HG02943 (cell line): ENCODE measurements around the gene TDRD3.
"Not testable (repeated sequence)": the region's sequence is repeated elsewhere in the genome, so short reads cannot be mapped to it uniquely, and the experiment has no call there.

Source experiments
- ATAC-seq: cut with Tn5 transposase; IDR thresholded peaks from one replicate; pipeline ENCODE4 v1.9.1; 2021; ENCODE audit warnings: mild to moderate bottlenecking, low read depth, moderate library complexity; ENCODE audit not compliant: unreplicated experiment

The TDRD3 gene

GRCh38 chr13:60398379-60398891, 1.4 kb downstream of the TDRD3 start:
- ATAC-seq: no peak

GRCh38 chr13:60398907-60399589, 2.0 kb downstream of the TDRD3 start:
- no peak for ATAC-seq

GRCh38 chr13:60402022-60402421, 5.0 kb downstream of the TDRD3 start:
- ATAC-seq: no peak

GRCh38 chr13:60407095-60407494, 10.1 kb downstream of the TDRD3 start:
- ATAC-seq: no peak

- not testable (repeated sequence) for ATAC-seq
These were observed 10.8 kb downstream of the TDRD3 start for GRCh38 chr13:60407852-60408251.

GRCh38 chr13:60409574-60410292, 12.7 kb downstream of the TDRD3 start:
- ATAC-seq: not testable (repeated sequence)

GRCh38 chr13:60410299-60410698, 13.3 kb downstream of the TDRD3 start:
- ATAC-seq: no peak

- no peak for ATAC-seq
These were observed 14.4 kb downstream of the TDRD3 start for GRCh38 chr13:60411464-60411863.

- no peak for ATAC-seq
These were observed 15.0 kb downstream of the TDRD3 start for GRCh38 chr13:60411983-60412382.

- no peak for ATAC-seq
These were observed 16.0 kb downstream of the TDRD3 start for GRCh38 chr13:60412909-60413616.

- ATAC-seq: no peak
These were observed 17.2 kb downstream of the TDRD3 start for GRCh38 chr13:60414177-60414576.

- ATAC-seq: no peak
These were observed 20.7 kb downstream of the TDRD3 start for GRCh38 chr13:60417734-60418133.

- no peak for ATAC-seq
These were observed 21.9 kb downstream of the TDRD3 start for GRCh38 chr13:60418954-60419353.

GRCh38 chr13:60425332-60425731, 28.3 kb downstream of the TDRD3 start:
- ATAC-seq: no peak

- no peak for ATAC-seq
These were observed 29.1 kb downstream of the TDRD3 start for GRCh38 chr13:60426075-60426474.

- ATAC-seq: peak; percentile 39
These were observed 30.3 kb downstream of the TDRD3 start for GRCh38 chr13:60427285-60427684.

- ATAC-seq: peak; percentile 68
These were observed 34.2 kb downstream of the TDRD3 start for GRCh38 chr13:60431108-60431700.

- no peak for ATAC-seq
These were observed 36.5 kb downstream of the TDRD3 start for GRCh38 chr13:60433505-60433904.

GRCh38 chr13:60435762-60436374, 38.8 kb downstream of the TDRD3 start:
- no peak for ATAC-seq

GRCh38 chr13:60439201-60439600, 42.2 kb downstream of the TDRD3 start:
- no peak for ATAC-seq
